ENCODE results near the gene PGBD1. TPM values are rescaled to one million over a fixed set of nuclear protein-coding genes. Genes with fewer than 3 reads are reported as not detected.

The PGBD1 gene
- total and polyA plus RNA-seq, 2 experiments from 2014 or later: 7.5 to 10.5 TPM

GRCh38 chr6:28347119-28347518 lies 65.7 kb downstream of the PGBD1 start:
- no peak overlapping the region for H3K4me3 ChIP-seq
- H3K27me3 Mint-ChIP-seq (ENCODE audit: insufficient read depth, low read depth, poor library complexity): peaks cover 11% of the 10 kb centered on the region
- no peaks in the 10 kb centered on the region for H3F3A ChIP-seq (replicated peaks; ENCODE audit: low read depth)
- H3K9me2 ChIP-seq (ENCODE audit: insufficient read depth): no peaks in the 10 kb centered on the region
- H2AFZ ChIP-seq: no peak overlapping the region
- H3K36me3 Mint-ChIP-seq (ENCODE audit: low read depth): peaks cover 2% of the 10 kb centered on the region; the same call in 1 of the 3 replicates
- H3K27ac Mint-ChIP-seq: no peak overlapping the region
- H4K20me1 ChIP-seq (replicated peaks; ENCODE audit: insufficient read depth): peaks cover 8% of the 10 kb centered on the region; the same call in 1 of the 2 replicates
- peaks cover 21% of the 10 kb centered on the region for H3K79me2 ChIP-seq (replicated peaks; ENCODE audit: insufficient read depth)
- ATAC-seq (peak; percentile 10; the same call in 1 of the 3 replicates), DNase-seq (ENCODE audit: low spot score) (peak; percentile 31)
- peaks cover 10% of the 10 kb centered on the region for H3K4me1 ChIP-seq (ENCODE audit: insufficient read depth)
- H3K4me1 Mint-ChIP-seq: peaks cover 19% of the 10 kb centered on the region
- no peak overlapping the region for H3K4me3 Mint-ChIP-seq
- TF ChIP-seq ETS1 (IDR thresholded peaks at IDR 0.05) (no peak), CTCF (conservative IDR thresholded peaks at IDR 0.05; ENCODE audit: low read depth in 2 of 2) (no peak), EZH2phosphoT487 (IDR thresholded peaks at IDR 0.05; ENCODE audit: unreplicated experiment) (no peak), POLR2AphosphoS5 (IDR thresholded peaks at IDR 0.05; ENCODE audit: low read depth) (no peak)
- H3K27me3 ChIP-seq (ENCODE audit: insufficient read depth): no peaks in the 10 kb centered on the region
- no peak overlapping the region for H3K27ac ChIP-seq (ENCODE audit: low read depth)
- no peaks in the 10 kb centered on the region for H3K36me3 ChIP-seq (ENCODE audit: insufficient read depth)
- no peaks in the 10 kb centered on the region for H3K9me3 Mint-ChIP-seq
- no peak overlapping the region for H3K4me2 ChIP-seq

GRCh38 chr6:28349344-28349891 lies 68.0 kb downstream of the PGBD1 start:
- peak overlapping the region; percentile 99 for H3K27ac Mint-ChIP-seq
- H3K4me3 ChIP-seq: peak overlapping the region; percentile 78
- H2AFZ ChIP-seq: peak overlapping the region; percentile 93
- H3K4me1 ChIP-seq (ENCODE audit: insufficient read depth): peaks cover 10% of the 10 kb centered on the region
- peaks cover 19% of the 10 kb centered on the region for H3K4me1 Mint-ChIP-seq
- H3K27me3 Mint-ChIP-seq (ENCODE audit: insufficient read depth, low read depth, poor library complexity): peaks cover 15% of the 10 kb centered on the region
- TF ChIP-seq EZH2 (IDR thresholded peaks at IDR 0.05; ENCODE audit: low read depth, unreplicated experiment) (no peak), CTCF (conservative IDR thresholded peaks at IDR 0.05; ENCODE audit: low read depth in 2 of 2) (no peak), CREB1 (CRISPR knock-in tag; IDR thresholded peaks at IDR 0.05; ENCODE audit: low read depth) (no peak), ETS1 (IDR thresholded peaks at IDR 0.05) (no peak), ZNF331 (CRISPR knock-in tag; IDR thresholded peaks at IDR 0.05; ENCODE audit: low read depth) (no peak), NANOG (IDR thresholded peaks at IDR 0.05; ENCODE audit: borderline replicate concordance) (no peak)
- no peak overlapping the region for H3K27ac ChIP-seq (ENCODE audit: low read depth)
- no peaks in the 10 kb centered on the region for H3K27me3 ChIP-seq (ENCODE audit: insufficient read depth)
- H3K79me2 ChIP-seq (replicated peaks; ENCODE audit: insufficient read depth): peaks cover 44% of the 10 kb centered on the region
- H3K4me2 ChIP-seq: peak overlapping the region; percentile 91
- H3K36me3 Mint-ChIP-seq (ENCODE audit: low read depth): peaks cover 21% of the 10 kb centered on the region
- DNase-seq (ENCODE audit: low spot score) (no peak), ATAC-seq (no peak)
- no peaks in the 10 kb centered on the region for H3K9me2 ChIP-seq (ENCODE audit: insufficient read depth)
- H3K36me3 ChIP-seq (ENCODE audit: insufficient read depth): no peaks in the 10 kb centered on the region
- H3F3A ChIP-seq (replicated peaks; ENCODE audit: low read depth): no peaks in the 10 kb centered on the region
- peaks cover 8% of the 10 kb centered on the region; the same call in 1 of the 2 replicates for H4K20me1 ChIP-seq (replicated peaks; ENCODE audit: insufficient read depth)
- peaks cover 12% of the 10 kb centered on the region; the same call in 2 of the 3 replicates for H3K9me3 Mint-ChIP-seq
- peak overlapping the region; percentile 99 for H3K4me3 Mint-ChIP-seq

All from GM23338 (cell line).